GM23248 (cell line): Measurements from ENCODE around the gene NSD1. TPM values are rescaled to one million over a fixed set of nuclear protein-coding genes. Genes with fewer than 3 reads are reported as not detected.

Experiments
- DNase-seq: peaks from one replicate; pipeline ENCODE4 v3.0.0-alpha.2; 2015
- H2AFZ ChIP-seq: fragments of 200-600 bp; sonication (generic); 2 replicates; pipeline ENCODE4 v1.6.1; 2016; ENCODE audit warnings: antibody characterized with exemption
- H3F3A ChIP-seq: fragments of 200-600 bp; sonication (generic); 2 replicates; pipeline ENCODE4 v1.6.1; 2016; ENCODE audit warnings: mild to moderate bottlenecking, antibody characterized with exemption, mixed run types; ENCODE audit not compliant: insufficient read depth
- H3K27ac ChIP-seq: fragments of 200-600 bp; sonication (generic); 2 replicates; pipeline ENCODE4 v1.5.1; 2016; ENCODE audit warnings: mild to moderate bottlenecking
- H3K27me3 ChIP-seq: fragments of 200-600 bp; sonication (generic); replicated peaks from 2 replicates; pipeline ENCODE4 v1.6.1; 2016; ENCODE audit warnings: mild to moderate bottlenecking; ENCODE audit not compliant: insufficient read depth
- H3K36me3 ChIP-seq: fragments of 200-600 bp; sonication (generic); 2 replicates; pipeline ENCODE4 v1.6.1; 2016; ENCODE audit warnings: low read depth, mild to moderate bottlenecking
- H3K4me1 ChIP-seq: fragments of 200-600 bp; sonication (generic); 2 replicates; pipeline ENCODE4 v1.6.1; 2016; ENCODE audit warnings: mild to moderate bottlenecking; ENCODE audit not compliant: insufficient read depth
- H3K4me2 ChIP-seq: fragments of 200-600 bp; sonication (generic); one replicate; pipeline ENCODE4 v1.6.1; 2016; ENCODE audit warnings: mild to moderate bottlenecking; ENCODE audit not compliant: unreplicated experiment
- H3K4me3 ChIP-seq: fragments of 200-600 bp; sonication (generic); 2 replicates; pipeline ENCODE4 v1.5.1; 2016; ENCODE audit warnings: mild to moderate bottlenecking
- H3K79me2 ChIP-seq: fragments of 200-600 bp; sonication (generic); 2 replicates; pipeline ENCODE4 v1.6.1; 2016; ENCODE audit warnings: mild to moderate bottlenecking; ENCODE audit not compliant: insufficient read depth
- H3K9ac ChIP-seq: fragments of 200-600 bp; sonication (generic); 2 replicates; pipeline ENCODE4 v1.6.1; 2016; ENCODE audit warnings: mild to moderate bottlenecking
- H3K9me2 ChIP-seq: fragments of 200-600 bp; sonication (generic); 2 replicates; pipeline ENCODE4 v1.6.1; 2016; ENCODE audit warnings: mixed run types, mild to moderate bottlenecking, moderate library complexity; ENCODE audit not compliant: insufficient read depth
- H3K9me3 ChIP-seq: fragments of 200-600 bp; sonication (generic); one replicate; pipeline ENCODE4 v1.6.1; 2017; ENCODE audit warnings: low read depth
- H4K20me1 ChIP-seq: fragments of 200-600 bp; sonication (generic); 2 replicates; pipeline ENCODE4 v1.6.0; 2016; ENCODE audit not compliant: insufficient read depth
- EZH2 ChIP-seq: fragments of 200-600 bp; sonication (generic); IDR thresholded peaks from 2 replicates; pipeline ENCODE4 v1.6.1; 2018; ENCODE audit warnings: antibody characterized with exemption, mild to moderate bottlenecking; ENCODE audit not compliant: insufficient read depth, poor library complexity, severe bottlenecking
- EZH2phosphoT487 ChIP-seq: fragments of 200-600 bp; sonication (generic); IDR thresholded peaks from 2 replicates; pipeline ENCODE4 v1.6.1; 2018; ENCODE audit warnings: antibody characterized with exemption, moderate library complexity, mild to moderate bottlenecking, low read depth; ENCODE audit not compliant: insufficient read depth
- WGBS, 2 experiments: methylation state at CpG; one replicate each; pipeline ENCODE4 v1.1.6; 2015 to 2017; ENCODE audit warnings: low lambda C conversion rate in 2 of 2, low coverage in 1 of 2; ENCODE audit errors: missing lambda C conversion rate in 2 of 2; 5-methylcytosine and 5-hydroxymethylcytosine counted together
- in situ Hi-C: fragments of 300-500 bp; cut with MboI; formaldehyde crosslinking; loops from 2 replicates; pipeline ENCODE4 v1.15.0; 2020
- polyA plus RNA-seq: library from polyadenylated mRNA; unstranded; fragments of >200 nt; fragmentation: Nextera tagmentation; extraction: Ambion mirVana; gene quantifications from 2 replicates; pipeline ENCODE4 v1.2.1, GENCODE V29; 2016
- total RNA-seq: library from RNA; depleted of rRNA; stranded (reverse); fragments of >200 nt; shearing (Covaris generic); gene quantifications from 2 replicates; pipeline ENCODE4 v1.2.3, GENCODE V29; 2014

The NSD1 gene
- total and polyA plus RNA-seq, 2 experiments from 2014 or later: 25.9 to 31.9 TPM

GRCh38 chr5:177317959-177318377, 184.4 kb downstream of the NSD1 start:
- Histone ChIP-seq H3K27me3 (no peaks in the 10 kb centered on the region), H3K9me3 (no peaks in the 10 kb centered on the region), H3K4me3 (no peak overlapping the region), H2AFZ (no peak overlapping the region), H3F3A (no peaks in the 10 kb centered on the region; the same call in 1 of the 2 replicates), H3K4me2 (no peak overlapping the region), H3K9me2 (no peaks in the 10 kb centered on the region), H3K9ac (no peak overlapping the region), H3K36me3 (no peaks in the 10 kb centered on the region), H4K20me1 (no peaks in the 10 kb centered on the region), H3K27ac (no peak overlapping the region), H3K4me1 (no peaks in the 10 kb centered on the region), H3K79me2 (no peaks in the 10 kb centered on the region)
- in situ Hi-C loops: no loop called here
- WGBS, 2 experiments: 29 to 32% methylated on average over 7 of the region's 7 CpGs
- TF ChIP-seq EZH2phosphoT487 (no peak), EZH2 (no peak)
- DNase-seq: peak; percentile 82

- in situ Hi-C loops: no loop called here
- no peaks in the 10 kb centered on the region for H4K20me1 ChIP-seq
- no peak overlapping the region for H3K4me3 ChIP-seq
- H3K4me1 ChIP-seq: no peaks in the 10 kb centered on the region
- no peaks in the 10 kb centered on the region for H3K9me3 ChIP-seq
- TF ChIP-seq EZH2: no peak
- TF ChIP-seq EZH2phosphoT487: no peak
- H3K4me2 ChIP-seq: no peak overlapping the region
- no peak overlapping the region for H3K27ac ChIP-seq
- no peak overlapping the region for H2AFZ ChIP-seq
- no peaks in the 10 kb centered on the region; the same call in 1 of the 2 replicates for H3F3A ChIP-seq
- H3K36me3 ChIP-seq: no peaks in the 10 kb centered on the region
- no peaks in the 10 kb centered on the region for H3K9me2 ChIP-seq
- H3K9ac ChIP-seq: no peak overlapping the region
- H3K27me3 ChIP-seq: no peaks in the 10 kb centered on the region
- DNase-seq: no peak
- no peaks in the 10 kb centered on the region; the same call in 1 of the 2 replicates for H3K79me2 ChIP-seq
- WGBS, 2 experiments: 95 to 97% methylated on average over 13 to 14 of the region's 14 CpGs
Observed at GRCh38 chr5:177319913-177320588, 186.5 kb downstream of the NSD1 start.

GRCh38 chr5:177320879-177321278, 187.3 kb downstream of the NSD1 start:
- Histone ChIP-seq H3K4me3 (no peak overlapping the region), H3K9me3 (no peaks in the 10 kb centered on the region), H3K27ac (no peak overlapping the region), H3K79me2 (no peaks in the 10 kb centered on the region; the same call in 1 of the 2 replicates), H3K9me2 (no peaks in the 10 kb centered on the region), H3K27me3 (no peaks in the 10 kb centered on the region), H3K9ac (no peak overlapping the region), H3K4me1 (peaks cover 2% of the 10 kb centered on the region), H2AFZ (no peak overlapping the region), H4K20me1 (no peaks in the 10 kb centered on the region), H3K4me2 (no peak overlapping the region), H3F3A (no peaks in the 10 kb centered on the region; the same call in 1 of the 2 replicates), H3K36me3 (no peaks in the 10 kb centered on the region)
- in situ Hi-C loops: no loop called here
- WGBS, 2 experiments: 97 to 98% methylated on average over 7 of the region's 7 CpGs
- TF ChIP-seq EZH2: no peak
- no peak for TF ChIP-seq EZH2phosphoT487
- no peak for DNase-seq

GRCh38 chr5:177325868-177326381, 192.4 kb downstream of the NSD1 start:
- 4 to 5% methylated on average over 1 of the region's 1 CpG for WGBS, 2 experiments
- H4K20me1 ChIP-seq: no peaks in the 10 kb centered on the region
- no peaks in the 10 kb centered on the region for H3K9me3 ChIP-seq
- 0 out of 2 replicates have a peak overlapping the region, but pooled peaks have one; percentile 1 for H3K27ac ChIP-seq
- DNase-seq: peak; percentile 23
- H3F3A ChIP-seq: peaks cover 17% of the 10 kb centered on the region; the same call in 1 of the 2 replicates
- H3K79me2 ChIP-seq: no peaks in the 10 kb centered on the region; the same call in 1 of the 2 replicates
- no peaks in the 10 kb centered on the region for H3K9me2 ChIP-seq
- in situ Hi-C loops: no loop called here
- H2AFZ ChIP-seq: no peak overlapping the region
- H3K4me1 ChIP-seq: peaks cover 21% of the 10 kb centered on the region
- H3K4me3 ChIP-seq: no peak overlapping the region
- no peaks in the 10 kb centered on the region; the same call in 1 of the 2 replicates for H3K36me3 ChIP-seq
- no peaks in the 10 kb centered on the region for H3K27me3 ChIP-seq
- 0 out of 2 replicates have a peak overlapping the region, but pooled peaks have one; percentile 2 for H3K9ac ChIP-seq
- TF ChIP-seq EZH2: no peak
- TF ChIP-seq EZH2phosphoT487: no peak
- H3K4me2 ChIP-seq: peak overlapping the region; percentile 11
